GM12801 (cell line): ENCODE measurements around the gene FIGNL2.

Experiments used
- TF ChIP-seq, protein P1 (sequence below): IDR thresholded peaks from one replicate; pipeline ENCODE4 v1.5.1; 2011; ENCODE audit warnings: control low read depth; ENCODE audit not compliant: insufficient read length; ENCODE audit errors: extremely low read depth

FIGNL2 gene

DNA sequence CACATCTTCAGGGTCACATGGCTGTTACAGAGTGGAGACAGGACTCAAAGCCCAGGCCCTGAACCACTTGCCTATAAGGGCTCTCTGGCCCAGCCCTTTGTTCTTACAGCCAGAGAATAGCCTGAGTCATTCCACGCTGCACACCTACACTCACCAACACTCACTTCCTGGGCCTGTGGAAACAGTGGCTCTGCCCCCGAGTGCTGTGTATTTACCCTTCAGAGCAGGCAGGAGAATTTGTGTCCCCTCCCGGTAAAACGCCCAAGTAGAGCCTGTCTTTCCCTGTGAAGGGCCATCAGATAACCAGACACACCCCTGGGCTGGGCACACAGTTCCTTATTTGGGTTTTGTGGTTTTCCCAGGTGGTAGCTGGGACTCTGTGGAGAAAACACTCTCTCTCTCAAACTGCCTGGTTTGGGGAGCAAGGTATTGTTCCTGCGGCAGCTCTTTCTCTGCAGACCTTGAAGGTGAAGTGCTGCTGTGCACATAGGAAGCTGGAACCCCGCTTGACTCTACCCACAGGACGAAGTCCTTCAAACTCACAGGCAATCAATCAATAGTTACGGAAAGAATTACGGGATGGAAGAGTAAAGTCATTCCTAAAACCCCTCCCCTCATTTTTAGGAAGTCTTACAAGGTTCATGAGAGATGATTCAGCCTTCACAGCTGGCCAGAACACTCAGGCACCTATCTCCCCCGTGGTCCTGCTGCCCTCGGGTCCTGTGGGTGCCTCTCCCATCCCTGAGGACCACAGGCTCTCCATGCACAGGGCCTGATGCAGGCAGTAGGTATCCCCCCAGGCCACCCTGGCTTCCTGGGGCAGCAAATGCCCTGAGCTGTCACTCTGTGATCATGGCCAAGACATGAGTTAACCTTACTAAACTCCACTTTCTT is 20.3 kb downstream of the FIGNL2 start:
- TF ChIP-seq, protein P1, sequence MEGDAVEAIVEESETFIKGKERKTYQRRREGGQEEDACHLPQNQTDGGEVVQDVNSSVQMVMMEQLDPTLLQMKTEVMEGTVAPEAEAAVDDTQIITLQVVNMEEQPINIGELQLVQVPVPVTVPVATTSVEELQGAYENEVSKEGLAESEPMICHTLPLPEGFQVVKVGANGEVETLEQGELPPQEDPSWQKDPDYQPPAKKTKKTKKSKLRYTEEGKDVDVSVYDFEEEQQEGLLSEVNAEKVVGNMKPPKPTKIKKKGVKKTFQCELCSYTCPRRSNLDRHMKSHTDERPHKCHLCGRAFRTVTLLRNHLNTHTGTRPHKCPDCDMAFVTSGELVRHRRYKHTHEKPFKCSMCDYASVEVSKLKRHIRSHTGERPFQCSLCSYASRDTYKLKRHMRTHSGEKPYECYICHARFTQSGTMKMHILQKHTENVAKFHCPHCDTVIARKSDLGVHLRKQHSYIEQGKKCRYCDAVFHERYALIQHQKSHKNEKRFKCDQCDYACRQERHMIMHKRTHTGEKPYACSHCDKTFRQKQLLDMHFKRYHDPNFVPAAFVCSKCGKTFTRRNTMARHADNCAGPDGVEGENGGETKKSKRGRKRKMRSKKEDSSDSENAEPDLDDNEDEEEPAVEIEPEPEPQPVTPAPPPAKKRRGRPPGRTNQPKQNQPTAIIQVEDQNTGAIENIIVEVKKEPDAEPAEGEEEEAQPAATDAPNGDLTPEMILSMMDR = no peak

DNA sequence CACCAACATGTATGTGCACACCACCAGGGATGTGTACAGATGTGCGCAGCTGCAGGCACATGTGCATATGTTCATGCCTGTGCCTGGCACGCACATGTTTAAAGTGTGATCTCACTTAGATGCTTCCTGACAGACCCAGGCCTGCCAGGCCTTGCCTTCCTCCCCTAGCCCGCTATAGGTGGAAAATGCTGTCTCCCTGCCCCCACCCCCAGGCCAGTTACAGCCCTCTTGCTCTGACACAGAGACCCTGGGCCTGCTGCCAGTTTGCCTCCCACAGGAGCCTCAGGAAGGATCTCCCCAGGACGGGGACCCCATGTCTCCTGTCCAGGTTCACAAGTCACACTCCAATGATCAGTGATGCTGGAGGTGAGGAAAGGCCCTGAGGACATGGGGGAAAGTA is 21.6 kb downstream of the FIGNL2 start:
- TF ChIP-seq, protein P1 = no peak

DNA sequence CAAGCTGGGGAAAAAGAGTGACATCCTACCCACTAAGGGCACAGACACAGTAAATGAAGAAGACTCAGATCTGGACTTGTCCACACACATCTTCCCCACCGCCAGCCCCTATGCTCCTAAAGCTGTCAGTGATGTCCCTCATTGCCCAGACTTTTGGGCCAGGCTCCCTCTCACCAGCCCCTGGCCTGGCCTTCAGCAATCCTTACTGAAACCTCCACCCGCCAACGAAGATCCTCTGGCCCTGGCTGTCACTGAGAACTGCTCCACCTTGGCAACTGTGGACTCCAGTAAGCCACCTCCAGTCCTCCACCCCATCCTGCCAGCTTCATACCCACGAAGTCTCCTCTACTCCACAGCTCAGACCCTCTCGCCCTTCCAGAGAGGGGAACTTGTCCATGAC is 23.3 kb downstream of the FIGNL2 start:
- TF ChIP-seq, protein P1 = no peak

DNA sequence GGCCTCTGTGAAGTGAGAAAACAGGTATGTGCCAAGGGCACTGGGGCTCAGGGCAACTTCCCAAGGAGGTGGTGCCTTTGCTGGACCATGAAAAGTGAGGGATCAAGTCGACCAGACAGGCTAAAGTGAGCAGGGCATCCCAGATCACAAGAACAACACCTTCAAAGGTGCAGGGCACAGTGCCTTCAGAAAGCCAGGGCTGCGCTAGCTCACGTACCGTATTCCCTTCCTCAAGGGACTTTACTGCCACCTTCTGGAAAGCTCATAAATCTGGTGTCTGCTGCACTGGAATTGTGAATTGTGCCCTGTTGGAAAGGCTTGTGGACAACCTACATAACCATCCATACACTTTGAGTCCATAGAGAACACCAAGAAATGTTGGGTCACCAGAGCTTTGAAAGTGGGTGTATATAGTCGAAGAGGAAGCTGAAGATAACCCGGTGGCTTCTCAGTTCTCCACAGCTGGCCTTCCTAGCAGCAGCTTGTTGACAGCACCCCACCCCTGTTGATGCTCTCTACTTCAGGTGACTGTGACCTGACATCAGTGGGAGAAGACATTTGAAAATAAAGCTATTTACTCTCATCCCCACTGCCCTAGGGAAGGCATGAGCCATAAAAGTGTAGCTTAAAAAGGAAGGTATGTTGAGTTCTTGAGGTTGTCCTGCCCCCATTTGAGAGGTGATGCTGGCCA is 24.5 kb downstream of the FIGNL2 start:
- TF ChIP-seq, protein P1 = no peak

DNA sequence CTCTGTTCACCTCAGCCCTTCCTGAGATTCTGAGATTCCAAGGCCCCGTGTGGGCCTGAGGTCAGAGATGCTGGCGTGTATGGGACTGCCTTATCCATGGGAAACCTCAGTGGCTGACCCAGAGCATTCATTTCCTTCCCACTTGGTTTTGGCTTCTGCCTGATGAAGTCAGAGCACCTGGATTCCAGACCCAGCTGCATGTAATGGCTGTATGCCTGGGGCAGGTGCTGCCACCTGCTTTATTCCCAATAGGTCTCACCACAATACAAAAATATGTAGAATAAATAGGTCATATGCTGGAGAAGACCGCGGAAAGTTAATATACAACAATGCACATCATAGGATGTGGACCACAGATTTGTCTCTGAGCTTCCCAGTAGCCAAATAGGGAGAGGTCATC is 25.6 kb downstream of the FIGNL2 start:
- TF ChIP-seq, protein P1 = no peak

DNA sequence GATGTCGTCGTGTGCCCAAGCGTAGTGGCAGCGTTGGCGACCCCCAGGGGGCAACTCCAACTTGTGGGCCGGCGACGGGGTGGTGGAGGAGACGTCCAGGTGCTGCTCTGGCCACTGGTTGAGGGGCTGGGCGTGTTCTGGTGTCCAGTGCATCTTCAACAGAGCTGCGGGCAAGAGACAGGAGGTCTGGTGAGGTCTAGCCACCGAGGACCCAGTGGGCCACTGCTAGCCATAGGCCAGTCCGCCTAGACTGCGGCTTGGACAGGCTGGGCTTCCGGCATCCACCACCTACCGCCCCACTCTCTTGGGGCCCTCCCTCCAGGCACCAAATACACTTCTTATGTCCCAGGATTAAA is 26.3 kb downstream of the FIGNL2 start:
- TF ChIP-seq, protein P1 = no peak

DNA sequence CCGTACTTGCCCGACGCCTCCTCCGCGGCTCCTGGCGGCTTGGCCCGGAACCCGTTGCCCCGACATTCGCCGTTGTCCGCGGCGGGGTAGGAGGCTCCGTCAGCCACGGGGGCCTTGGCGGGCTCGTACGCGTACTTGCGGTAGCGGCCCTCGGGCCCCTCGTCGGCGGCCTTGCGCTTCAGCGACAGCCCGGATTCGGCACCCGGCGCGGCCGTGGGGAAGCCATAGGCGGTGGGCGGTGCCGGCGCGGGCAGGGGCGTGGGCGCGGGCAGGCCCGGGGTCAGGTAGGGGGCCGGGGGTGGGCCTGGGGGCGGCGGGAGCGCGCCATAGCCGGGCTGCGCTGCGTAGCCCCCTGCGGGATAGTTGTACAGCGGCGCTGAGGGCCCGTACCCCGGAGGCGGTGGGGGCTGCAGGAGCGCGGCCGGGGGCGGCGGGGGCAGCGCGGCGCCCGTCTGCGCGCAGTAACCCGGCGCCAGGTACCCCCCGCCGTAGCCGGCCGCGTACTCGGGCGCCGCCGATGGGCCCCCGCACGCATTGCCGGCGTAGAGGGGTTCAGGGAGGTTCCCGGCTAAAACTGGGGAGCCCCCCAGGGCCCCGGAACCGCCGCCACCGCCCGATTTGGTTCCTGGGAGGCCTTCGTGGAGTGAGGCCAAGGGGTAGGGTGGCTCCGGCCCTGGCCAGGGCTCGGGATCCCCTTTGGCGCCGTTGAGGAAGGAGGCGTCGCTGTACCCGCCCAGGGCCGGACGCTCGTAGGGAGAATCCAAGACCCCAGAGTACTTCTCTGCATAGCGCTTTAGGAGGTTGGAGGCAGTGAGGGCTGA is 26.9 kb downstream of the FIGNL2 start:
- TF ChIP-seq, protein P1 = no peak
